Lower leg skin (tissue), 4 donors: Measurements from ENCODE around the gene C2CD3. TPM values are rescaled to one million over a fixed set of nuclear protein-coding genes. Genes with fewer than 3 reads are reported as not detected.

ENCODE experiments used
- DNase-seq, 2 donors: peaks; one replicate each; pipeline ENCODE4 v3.0.0-alpha.2; 2019; ENCODE audit warnings: low spot score in 2 of 2
- H3K4me3 ChIP-seq: fragments of 200-600 bp; sonication (generic); 2 replicates; pipeline ENCODE4 v1.5.1; 2017; ENCODE audit warnings: mild to moderate bottlenecking, low read depth; ENCODE audit not compliant: poor library complexity, severe bottlenecking
- POLR2A ChIP-seq, 2 donors: fragments of 450-650 bp; IDR thresholded peaks; one replicate each; pipeline ENCODE4 v1.6.1; 2016 to 2017; ENCODE audit warnings: antibody characterized with exemption in 2 of 2, mild to moderate bottlenecking in 1 of 2, moderate library complexity in 1 of 2
- WGBS, 2 donors: methylation state at CpG; one replicate each; pipeline ENCODE4 v1.1.5; 2018; 5-methylcytosine and 5-hydroxymethylcytosine counted together
- intact Hi-C: fragments of 100-400 bp; cut with DNase I; formaldehyde crosslinking; loops from one replicate; pipeline ENCODE4 v1.15.0; 2023; ENCODE audit warnings: low total_unique reads
- total RNA-seq, 4 donors: library from RNA; depleted of rRNA; stranded (reverse); fragments of >200 nt; gene quantifications; one replicate each; pipeline ENCODE4 v1.1.0, GENCODE V29; 2016
- TF ChIP-seq, protein P1 (sequence below), 3 donors: fragments of 450-650 bp; IDR thresholded peaks; one replicate each; pipeline ENCODE4 v1.5.1; 2016; ENCODE audit warnings: antibody characterized with exemption in 3 of 3, mild to moderate bottlenecking in 3 of 3, moderate library complexity in 2 of 3

The C2CD3 gene
- total RNA-seq, 4 donors from 2014 or later = 16.9 to 28.0 (median 24.4) TPM

DNA sequence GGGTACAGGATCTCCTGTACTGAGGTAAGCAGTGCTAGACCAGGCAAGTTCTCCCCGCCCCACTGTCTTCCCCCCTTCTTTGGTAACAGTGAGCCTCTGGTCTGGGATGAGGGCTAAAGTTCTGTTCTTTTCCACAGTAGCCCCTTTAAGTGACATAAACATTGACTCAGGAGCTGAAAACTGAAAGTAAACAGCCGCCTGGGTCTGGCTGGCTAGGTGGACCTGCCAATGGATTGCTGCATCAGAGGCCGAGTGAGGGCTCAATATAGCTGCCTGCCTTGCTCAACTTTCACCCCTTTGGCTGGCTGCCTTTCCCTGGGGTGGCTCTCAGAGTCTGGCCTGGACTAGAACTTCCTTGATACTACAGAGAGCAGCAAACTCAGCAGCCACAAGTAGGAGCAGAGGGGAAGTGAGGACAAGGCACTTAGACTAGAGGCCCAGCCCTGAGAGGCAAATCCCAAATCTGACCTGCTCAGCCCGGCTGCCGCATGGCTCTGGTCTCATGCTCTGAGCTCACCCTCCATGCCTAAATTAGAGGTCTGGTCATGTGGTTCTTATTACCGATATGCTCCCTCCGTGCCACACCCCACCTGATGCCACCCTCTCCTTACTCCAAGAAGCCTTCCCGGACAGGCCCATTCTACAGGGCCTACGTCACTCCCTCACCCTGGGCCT is 152.3 kb downstream of the C2CD3 start:
- H3K4me3 ChIP-seq = no peak overlapping the region
- TF ChIP-seq POLR2A (IDR thresholded peaks at IDR 0.05) = no peak
- 51 to 59% methylated on average over 8 to 9 of the region's 9 CpGs for WGBS, 2 donors
- DNase-seq = peak; percentile 83 to 97
- intact Hi-C loops = no loop called here

DNA sequence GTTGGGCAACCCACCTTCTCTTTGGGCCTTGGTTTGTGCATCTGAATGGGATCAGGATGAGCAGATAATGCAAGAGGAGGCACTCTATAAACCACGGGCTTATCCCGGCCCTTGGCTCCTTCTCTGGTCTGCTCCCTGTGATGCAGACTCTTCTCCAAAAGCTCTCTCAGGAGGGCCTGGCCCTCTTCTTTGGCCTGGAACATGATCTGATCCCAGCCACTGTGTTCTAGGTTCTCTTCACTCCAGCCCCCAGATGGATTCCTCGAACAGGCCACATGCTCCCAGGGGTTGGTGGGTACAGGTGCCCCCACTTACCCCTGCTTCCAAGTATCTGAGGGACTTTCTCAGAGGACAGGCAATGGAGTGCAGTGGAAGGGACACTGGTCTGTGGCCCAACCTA is 153.2 kb downstream of the C2CD3 start:
- H3K4me3 ChIP-seq = no peak overlapping the region
- intact Hi-C loops = no loop called here
- peak in 1 of 2 donors; percentile 77 for DNase-seq
- TF ChIP-seq, protein P1, sequence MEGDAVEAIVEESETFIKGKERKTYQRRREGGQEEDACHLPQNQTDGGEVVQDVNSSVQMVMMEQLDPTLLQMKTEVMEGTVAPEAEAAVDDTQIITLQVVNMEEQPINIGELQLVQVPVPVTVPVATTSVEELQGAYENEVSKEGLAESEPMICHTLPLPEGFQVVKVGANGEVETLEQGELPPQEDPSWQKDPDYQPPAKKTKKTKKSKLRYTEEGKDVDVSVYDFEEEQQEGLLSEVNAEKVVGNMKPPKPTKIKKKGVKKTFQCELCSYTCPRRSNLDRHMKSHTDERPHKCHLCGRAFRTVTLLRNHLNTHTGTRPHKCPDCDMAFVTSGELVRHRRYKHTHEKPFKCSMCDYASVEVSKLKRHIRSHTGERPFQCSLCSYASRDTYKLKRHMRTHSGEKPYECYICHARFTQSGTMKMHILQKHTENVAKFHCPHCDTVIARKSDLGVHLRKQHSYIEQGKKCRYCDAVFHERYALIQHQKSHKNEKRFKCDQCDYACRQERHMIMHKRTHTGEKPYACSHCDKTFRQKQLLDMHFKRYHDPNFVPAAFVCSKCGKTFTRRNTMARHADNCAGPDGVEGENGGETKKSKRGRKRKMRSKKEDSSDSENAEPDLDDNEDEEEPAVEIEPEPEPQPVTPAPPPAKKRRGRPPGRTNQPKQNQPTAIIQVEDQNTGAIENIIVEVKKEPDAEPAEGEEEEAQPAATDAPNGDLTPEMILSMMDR (IDR thresholded peaks at IDR 0.05) = no peak
- no peak for TF ChIP-seq POLR2A (IDR thresholded peaks at IDR 0.05)
- 72 to 98% methylated on average over 2 to 3 of the region's 3 CpGs for WGBS, 2 donors

DNA sequence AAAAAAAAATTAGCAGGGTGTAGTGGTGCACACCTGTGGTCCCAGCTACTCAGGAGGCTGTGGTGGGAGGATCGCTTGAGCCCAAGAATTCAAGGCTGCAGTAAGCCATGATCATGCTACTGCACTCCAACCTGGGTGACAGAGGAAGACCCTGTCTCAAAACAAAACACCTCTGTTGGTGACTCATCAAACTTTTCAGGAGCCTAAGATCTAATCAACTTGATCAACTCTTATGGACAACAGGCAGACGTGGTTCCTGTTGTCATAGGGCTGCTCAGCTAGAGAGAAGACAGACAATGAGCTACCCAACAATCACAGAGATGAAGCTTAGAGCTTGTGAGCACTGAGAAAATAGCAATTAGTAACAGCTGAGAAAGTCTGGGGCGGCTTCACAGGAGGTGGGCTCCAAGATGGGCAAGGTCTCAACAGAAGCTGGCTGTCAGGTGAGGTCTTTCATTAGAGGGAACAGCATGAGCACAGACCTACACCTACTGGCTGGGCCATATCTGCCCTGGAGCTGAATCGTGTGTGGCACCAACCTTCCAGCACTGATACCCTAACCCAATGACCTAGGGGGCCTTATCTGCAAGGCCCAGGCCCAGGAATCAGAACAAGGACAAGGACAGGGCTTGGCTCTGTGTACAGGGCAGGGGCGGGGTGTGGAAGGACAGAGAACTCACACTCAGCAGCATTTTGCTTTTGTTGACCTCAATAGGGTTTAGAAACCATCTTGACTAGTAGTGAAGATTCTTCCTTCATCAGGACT is 154.7 kb downstream of the C2CD3 start:
- no peak overlapping the region for H3K4me3 ChIP-seq
- intact Hi-C loops = no loop called here
- 92 to 97% methylated on average over 5 of the region's 5 CpGs for WGBS, 2 donors
- TF ChIP-seq, protein P1 (IDR thresholded peaks at IDR 0.05) = no peak
- TF ChIP-seq POLR2A (IDR thresholded peaks at IDR 0.05) = no peak
- DNase-seq = no peak

DNA sequence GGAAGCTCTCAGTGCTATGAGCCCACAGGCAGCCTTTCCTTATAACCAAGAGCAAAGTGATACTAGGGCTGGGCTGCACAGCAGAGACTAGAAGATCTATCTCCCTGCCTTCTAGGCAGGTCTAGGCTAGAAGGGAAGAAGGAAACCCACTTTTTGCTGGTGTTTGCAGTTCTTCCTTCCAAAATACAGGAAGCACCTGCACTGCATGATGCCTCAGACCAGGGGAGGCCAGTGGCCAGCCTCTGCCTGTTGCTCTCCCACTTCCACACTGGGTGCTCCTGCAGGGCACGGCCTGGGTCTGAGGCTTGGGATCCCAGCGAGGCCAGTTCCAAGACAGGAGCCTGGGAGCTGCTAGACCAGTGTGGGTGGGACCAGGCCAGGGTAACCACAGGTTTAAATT is 155.9 kb downstream of the C2CD3 start:
- no peak overlapping the region for H3K4me3 ChIP-seq
- 70 to 91% methylated on average over 2 of the region's 2 CpGs for WGBS, 2 donors
- no peak for TF ChIP-seq POLR2A (IDR thresholded peaks at IDR 0.05)
- TF ChIP-seq, protein P1 (IDR thresholded peaks at IDR 0.05) = no peak
- intact Hi-C loops = no loop called here
- DNase-seq = no peak

DNA sequence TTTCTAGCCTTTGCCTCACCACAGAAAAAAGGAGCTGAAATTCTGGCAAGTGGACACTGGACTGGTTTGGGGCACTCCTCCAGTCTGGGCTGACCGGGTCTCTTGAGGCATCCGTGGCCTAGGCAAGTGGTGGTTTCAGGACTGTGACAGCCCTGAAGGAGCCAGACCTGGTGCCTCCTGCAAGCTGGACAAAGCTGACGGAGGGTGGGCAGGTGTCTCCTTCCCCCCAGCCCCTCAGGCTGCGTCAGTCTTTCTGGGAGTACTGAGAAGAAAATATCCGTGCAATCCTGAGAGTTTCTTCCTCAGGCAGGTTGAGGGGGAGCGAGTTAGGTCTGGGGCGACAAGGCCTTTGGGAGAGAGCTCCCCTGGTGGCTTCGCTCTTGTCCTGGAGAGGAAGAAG is 157.7 kb downstream of the C2CD3 start:
- intact Hi-C loops = no loop called here
- TF ChIP-seq POLR2A (IDR thresholded peaks at IDR 0.05) = no peak
- TF ChIP-seq, protein P1 (IDR thresholded peaks at IDR 0.05) = no peak
- 92 to 96% methylated on average over 8 of the region's 8 CpGs for WGBS, 2 donors
- no peak overlapping the region for H3K4me3 ChIP-seq
- peak in 1 of 2 donors; percentile 76 for DNase-seq

DNA sequence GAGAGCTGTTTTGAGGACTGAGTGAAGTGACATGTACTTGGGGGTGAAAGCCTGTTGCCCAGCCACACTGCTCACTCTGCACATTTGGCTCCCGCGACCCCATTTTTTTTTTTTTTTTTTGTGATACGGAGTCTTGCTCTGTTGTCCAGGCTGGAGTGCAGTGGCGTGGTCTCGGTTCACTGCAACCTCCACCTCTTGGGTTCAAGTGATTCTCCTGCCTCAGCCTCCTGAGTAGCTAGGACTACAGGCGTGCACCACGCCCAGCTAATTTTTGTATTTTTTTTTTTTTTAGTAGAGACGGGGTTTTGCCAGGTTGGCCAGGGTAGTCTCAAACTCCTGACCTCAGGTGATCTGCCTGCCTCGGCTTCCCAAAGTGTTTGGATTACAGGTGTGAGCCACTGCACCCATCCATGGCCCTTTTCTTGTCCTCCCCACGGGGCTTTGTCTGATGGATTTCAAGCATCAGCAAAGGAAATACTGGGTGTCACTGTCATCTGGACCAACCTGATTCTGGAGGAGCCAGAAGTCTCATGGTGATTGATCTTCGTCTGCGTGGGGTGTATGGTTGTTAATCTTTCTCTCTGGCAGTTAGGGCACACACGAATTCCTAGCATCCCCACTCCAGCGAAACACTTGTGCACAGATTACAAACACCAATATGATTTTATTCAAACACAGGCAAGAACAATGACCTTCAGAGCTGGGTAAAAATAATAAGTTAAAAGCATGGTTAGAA is 158.6 kb downstream of the C2CD3 start:
- H3K4me3 ChIP-seq = no peak overlapping the region
- DNase-seq = peak in 1 of 2 donors; percentile 48
- 87 to 92% methylated on average over 14 of the region's 14 CpGs for WGBS, 2 donors
- intact Hi-C loops = no loop called here
- TF ChIP-seq, protein P1 (IDR thresholded peaks at IDR 0.05) = no peak
- no peak for TF ChIP-seq POLR2A (IDR thresholded peaks at IDR 0.05)
